Spinal cord (tissue), 10 donors: ENCODE measurements around the gene ITGB4. TPM values are rescaled to one million over a fixed set of nuclear protein-coding genes. Genes with fewer than 3 reads are reported as not detected.
A peak's percentile ranks its signal among the peaks of the same experiment; 100 is the strongest.

Experiments used
- DNase-seq, 6 donors: peaks; one replicate each; pipeline versions ENCODE4 v3.0.0 to v3.0.0-alpha.2; 2013 to 2015; ENCODE audit warnings: low spot score in 6 of 6, low read depth in 4 of 6
- H3K27ac ChIP-seq: one replicate; pipeline ENCODE4 v1.5.1; 2013; ENCODE audit warnings: low read depth, low read length, control low read depth
- H3K27me3 ChIP-seq: one replicate; pipeline ENCODE4 v1.6.1; 2013; ENCODE audit warnings: low read length; ENCODE audit not compliant: control insufficient read depth, insufficient read depth
- H3K36me3 ChIP-seq: one replicate; pipeline ENCODE4 v1.6.1; 2013; ENCODE audit warnings: low read length; ENCODE audit not compliant: control insufficient read depth, insufficient read depth
- H3K4me1 ChIP-seq: one replicate; pipeline ENCODE4 v1.6.1; 2013; ENCODE audit warnings: low read length; ENCODE audit not compliant: control insufficient read depth, insufficient read depth
- H3K4me3 ChIP-seq: one replicate; pipeline ENCODE4 v1.5.1; 2013; ENCODE audit warnings: low read depth, low read length, control low read depth
- H3K9me3 ChIP-seq: one replicate; pipeline ENCODE4 v1.6.1; 2013; ENCODE audit warnings: low read length; ENCODE audit not compliant: control insufficient read depth, insufficient read depth
- WGBS: methylation state at CpG from one replicate; pipeline ENCODE4 v1.1.5; 2013; ENCODE audit warnings: missing lambda C conversion rate; ENCODE audit not compliant: insufficient coverage; 5-methylcytosine and 5-hydroxymethylcytosine counted together
- polyA plus RNA-seq, 2 donors: library from polyadenylated mRNA; unstranded; fragments of 120-200 nt; gene quantifications; one replicate each; pipeline ENCODE4 v1.2.1, GENCODE V29; 2013; ENCODE audit not compliant: insufficient read length in 2 of 2
- total RNA-seq, 2 donors: library from RNA; depleted of rRNA in 1 of 2; stranded (reverse); fragments of 120-200 nt in 1 of 2; fragments of >200 nt in 1 of 2; gene quantifications; one replicate each; pipeline versions ENCODE4 v1.2.3 to v1.2.4, GENCODE V29; 2013 to 2014
- donor health status: healthy.

ITGB4 gene
- total and polyA plus RNA-seq, 4 donors, result 24.0 to 57.9 (median 43.1) TPM

GRCh38 chr17:75783803-75784472 is 62.7 kb downstream of the ITGB4 start:
- Histone ChIP-seq H3K27ac (peak overlapping the region; percentile 100), H3K4me3 (peak overlapping the region; percentile 77), H3K27me3 (no peaks in the 10 kb centered on the region), H3K9me3 (no peaks in the 10 kb centered on the region), H3K36me3 (peaks cover 6% of the 10 kb centered on the region), H3K4me1 (peaks cover 22% of the 10 kb centered on the region)
- 65% methylated on average over 18 of the region's 20 CpGs for WGBS
- no peak for DNase-seq

- H3K27me3 ChIP-seq, result no peaks in the 10 kb centered on the region
- peaks cover 5% of the 10 kb centered on the region for H3K36me3 ChIP-seq
- DNase-seq, result peak; percentile 95 to 100 (median 98)
- peaks cover 22% of the 10 kb centered on the region for H3K4me1 ChIP-seq
- H3K4me3 ChIP-seq, result peak within 1 kb of the TSS; percentile 77
- peak within 1 kb of the TSS; percentile 100 for H3K27ac ChIP-seq
- H3K9me3 ChIP-seq, result no peaks in the 10 kb centered on the region
- whole genome bisulfite sequencing, result 0% methylated on average over 41 of the region's 45 CpGs
These were observed 63.3 kb downstream of the ITGB4 start, which contains the start of gene UNK for GRCh38 chr17:75784473-75785015. TSS of gene UNK (plus strand) at chr17:75784806. CDS start at chr17:75784881, 75 bp downstream.

- H3K36me3 ChIP-seq, result peaks cover 5% of the 10 kb centered on the region
- no peaks in the 10 kb centered on the region for H3K9me3 ChIP-seq
- 4% methylated on average over 41 of the region's 43 CpGs for WGBS
- H3K4me1 ChIP-seq, result peaks cover 22% of the 10 kb centered on the region
- peak in 5 of 6 donors; percentile 75 to 96 (median 82) for DNase-seq
- H3K27ac ChIP-seq, result peak overlapping the region; percentile 100
- H3K27me3 ChIP-seq, result no peaks in the 10 kb centered on the region
- H3K4me3 ChIP-seq, result peak overlapping the region; percentile 77
These were observed 64.0 kb downstream of the ITGB4 start for GRCh38 chr17:75785016-75785890.

- no CpG with 5 or more reads among the region's 6 CpGs for WGBS
- Histone ChIP-seq H3K9me3 (no peaks in the 10 kb centered on the region), H3K36me3 (peaks cover 9% of the 10 kb centered on the region), H3K27ac (no peak overlapping the region), H3K27me3 (no peaks in the 10 kb centered on the region), H3K4me1 (peaks cover 7% of the 10 kb centered on the region), H3K4me3 (no peak overlapping the region)
- no peak for DNase-seq
These were observed 70.0 kb downstream of the ITGB4 start for GRCh38 chr17:75791254-75791653.

- H3K4me3 ChIP-seq, result no peak overlapping the region
- no peaks in the 10 kb centered on the region for H3K9me3 ChIP-seq
- H3K4me1 ChIP-seq, result no peaks in the 10 kb centered on the region
- H3K27me3 ChIP-seq, result no peaks in the 10 kb centered on the region
- H3K36me3 ChIP-seq, result peaks cover 23% of the 10 kb centered on the region
- no peak for DNase-seq
- no peak overlapping the region for H3K27ac ChIP-seq
- WGBS, result no CpG with 5 or more reads among the region's 1 CpG
These were observed 72.2 kb downstream of the ITGB4 start for GRCh38 chr17:75793460-75793859.

GRCh38 chr17:75795820-75796607 is 74.8 kb downstream of the ITGB4 start:
- Histone ChIP-seq H3K27me3 (no peaks in the 10 kb centered on the region), H3K36me3 (peaks cover 38% of the 10 kb centered on the region), H3K4me1 (no peaks in the 10 kb centered on the region), H3K9me3 (no peaks in the 10 kb centered on the region), H3K4me3 (no peak overlapping the region), H3K27ac (no peak overlapping the region)
- WGBS, result 57% methylated on average over 1 of the region's 8 CpGs
- no peak for DNase-seq

- H3K27me3 ChIP-seq, result no peaks in the 10 kb centered on the region
- no peak for DNase-seq
- 94% methylated on average over 3 of the region's 4 CpGs for WGBS
- H3K27ac ChIP-seq, result no peak overlapping the region
- no peak overlapping the region for H3K4me3 ChIP-seq
- H3K4me1 ChIP-seq, result no peaks in the 10 kb centered on the region
- no peaks in the 10 kb centered on the region for H3K9me3 ChIP-seq
- peaks cover 43% of the 10 kb centered on the region for H3K36me3 ChIP-seq
These were observed 78.1 kb downstream of the ITGB4 start for GRCh38 chr17:75799402-75799801.

GRCh38 chr17:75803883-75804282 is 82.6 kb downstream of the ITGB4 start:
- Histone ChIP-seq H3K36me3 (peaks cover 22% of the 10 kb centered on the region), H3K9me3 (no peaks in the 10 kb centered on the region), H3K27ac (no peak overlapping the region), H3K4me3 (no peak overlapping the region), H3K27me3 (no peaks in the 10 kb centered on the region), H3K4me1 (no peaks in the 10 kb centered on the region)
- WGBS, result no CpG with 5 or more reads among the region's 1 CpG
- no peak for DNase-seq

- WGBS, result 89% methylated on average over 3 of the region's 4 CpGs
- no peaks in the 10 kb centered on the region for H3K4me1 ChIP-seq
- no peak overlapping the region for H3K27ac ChIP-seq
- H3K36me3 ChIP-seq, result peaks cover 31% of the 10 kb centered on the region
- H3K27me3 ChIP-seq, result no peaks in the 10 kb centered on the region
- DNase-seq, result no peak
- H3K4me3 ChIP-seq, result no peak overlapping the region
- H3K9me3 ChIP-seq, result no peaks in the 10 kb centered on the region
These were observed 85.7 kb downstream of the ITGB4 start for GRCh38 chr17:75806822-75807500.
